Measurements from ENCODE around the gene ABCB8. TPM values are rescaled to one million over a fixed set of nuclear protein-coding genes. Genes with fewer than 3 reads are reported as not detected.

The ABCB8 gene
- total and polyA plus RNA-seq, 2 of the 4 experiments (the other 2 are of a cell fraction) = 16.3 to 26.8 TPM

GRCh38 chr7:151000897-151001495 is 27.3 kb upstream of the ABCB8 start:
- no peak overlapping the region for H4K91ac ChIP-seq (ENCODE audit: insufficient read depth, low read depth, low read length)
- intact Hi-C loops (cut with micrococcal nuclease) = no loop called here

More at GRCh38 chr7:151000897-151001495, 27.3 kb upstream of the ABCB8 start:
- Histone ChIP-seq H3K23ac (ENCODE audit: low read depth, low read length) (no peak overlapping the region), H2AK5ac (ENCODE audit: low read depth, low read length) (no peak overlapping the region), H3K79me1 (ENCODE audit: low read depth in 1 of 2, low read length in 2 of 2) (no peaks in the 10 kb centered on the region), H3K14ac (replicated peaks; ENCODE audit: low read depth, low read length) (no peak overlapping the region), H2BK15ac (ENCODE audit: low read depth, low read length) (no peak overlapping the region), H3K9me1 (ENCODE audit: insufficient read depth, low read length) (no peaks in the 10 kb centered on the region), H4K8ac (ENCODE audit: low read depth in 2 of 2, low read length in 2 of 2) (no peak overlapping the region), H2AFZ (replicated peaks; ENCODE audit: low read length, poor library complexity) (no peak overlapping the region), H2AK9ac (replicated peaks; ENCODE audit: low read depth, low read length, poor library complexity) (no peak overlapping the region), H3K36me3 (ENCODE audit: control insufficient read depth, insufficient read depth, low read length) (no peaks in the 10 kb centered on the region), H3K27ac (ENCODE audit: insufficient read depth, low read length) (no peak overlapping the region), H3K9me3 (ENCODE audit: control insufficient read depth, insufficient read depth, low read length) (no peaks in the 10 kb centered on the region), H2BK5ac (ENCODE audit: low read depth, low read length, poor library complexity, severe bottlenecking) (no peak overlapping the region), H3K4me1 (ENCODE audit: control insufficient read depth, insufficient read depth, low read length) (peaks cover 2% of the 10 kb centered on the region; the same call in 1 of the 2 replicates), H4K5ac (ENCODE audit: low read depth, low read length) (no peak overlapping the region), H2BK20ac (ENCODE audit: low read depth, low read length) (no peak overlapping the region), H4K20me1 (ENCODE audit: insufficient read depth, low read length) (no peaks in the 10 kb centered on the region), H3K18ac (ENCODE audit: low read depth, low read length) (no peak overlapping the region), H3K56ac (ENCODE audit: extremely low read depth, insufficient read depth, low read length) (no peak overlapping the region), H2BK120ac (ENCODE audit: low read depth, low read length) (no peak overlapping the region), H3K4me3 (ENCODE audit: insufficient read depth, low read depth, low read length) (no peak overlapping the region), H3K4me2 (ENCODE audit: low read depth, low read length) (no peak overlapping the region), H3K27me3 (ENCODE audit: control insufficient read depth, insufficient read depth, low read length) (peaks cover 15% of the 10 kb centered on the region), H3K9ac (ENCODE audit: low read depth, low read length) (no peak overlapping the region), H3K4ac (ENCODE audit: low read depth, low read length) (no peak overlapping the region)
- no peak for DNase-seq
- no peak for ATAC-seq (ENCODE audit: low read depth)
- CTCF ChIA-PET = no interaction called here
- dilution Hi-C loops (cut with HindIII; ENCODE audit: low sequenced_read_pairs, unreplicated experiment) (no loop called here), in situ Hi-C loops (cut with MboI; ENCODE audit: low sequenced_read_pairs) (no loop called here)
- POLR2A ChIA-PET (ENCODE audit: unreplicated experiment) = no interaction called here
- TF ChIP-seq CTCF (conservative IDR thresholded peaks at IDR 0.05; ENCODE audit: low read depth, low read length) = no peak
- BruUV-seq (replicated peaks) = no TSS peak
- WGBS, 2 experiments (ENCODE audit: extremely low coverage in 2 of 2, insufficient read length in 1 of 2) = 75% methylated on average over 4 of the region's 13 CpGs; no CpG with 5 or more reads in 1 of the 2 experiments
